OCI-LY1 (cell line): ENCODE measurements around the gene LDAH.

Experiments
- H2AFZ ChIP-seq: fragments of 200-600 bp; sonication (generic), shearing (Covaris generic); 2 replicates; pipeline ENCODE4 v1.6.0; 2014; ENCODE audit warnings: antibody characterized with exemption, mild to moderate bottlenecking, low read length
- H3F3A ChIP-seq: fragments of 200-600 bp; sonication (generic), shearing (Covaris generic); 2 replicates; pipeline ENCODE4 v1.6.0; 2014; ENCODE audit warnings: mild to moderate bottlenecking, antibody characterized with exemption, low read length, moderate library complexity; ENCODE audit not compliant: insufficient read depth
- H3K27ac ChIP-seq: fragments of 200-600 bp; sonication (generic); 2 replicates; pipeline ENCODE4 v1.5.1; 2014; ENCODE audit warnings: low read length, mixed run types, mild to moderate bottlenecking, low read depth; ENCODE audit not compliant: poor library complexity, severe bottlenecking
- H3K27me3 ChIP-seq: fragments of 200-600 bp; sonication (generic); 2 replicates; pipeline ENCODE4 v1.6.0; 2014; ENCODE audit warnings: antibody characterized with exemption, mild to moderate bottlenecking, low read length, moderate library complexity; ENCODE audit not compliant: insufficient read depth
- H3K36me3 ChIP-seq: fragments of 200-600 bp; sonication (generic); 2 replicates; pipeline ENCODE4 v1.6.1; 2014; ENCODE audit warnings: mild to moderate bottlenecking, antibody characterized with exemption, low read length, moderate library complexity, mixed read lengths; ENCODE audit not compliant: insufficient read depth
- H3K4me1 ChIP-seq: fragments of 200-600 bp; sonication (generic); 2 replicates; pipeline ENCODE4 v1.5.1; 2014; ENCODE audit warnings: mild to moderate bottlenecking, low read length, moderate library complexity; ENCODE audit not compliant: insufficient read depth, severe bottlenecking
- H3K4me2 ChIP-seq: fragments of 200-600 bp; sonication (generic), shearing (Covaris generic); 2 replicates; pipeline ENCODE4 v1.6.1; 2014; ENCODE audit warnings: low read length
- H3K4me3 ChIP-seq: fragments of 200-600 bp; sonication (generic); 2 replicates; pipeline ENCODE4 v1.5.1; 2014; ENCODE audit warnings: low read length, low read depth, mild to moderate bottlenecking, mixed read lengths; ENCODE audit not compliant: poor library complexity, severe bottlenecking
- H3K79me2 ChIP-seq: fragments of 200-600 bp; shearing (Covaris generic); 2 replicates; pipeline ENCODE4 v1.6.1; 2016; ENCODE audit warnings: mixed run types, low read length, mixed read lengths; ENCODE audit not compliant: insufficient read depth
- H3K9ac ChIP-seq: fragments of 200-600 bp; sonication (generic), shearing (Covaris generic); 2 replicates; pipeline ENCODE4 v1.6.1; 2014; ENCODE audit warnings: mild to moderate bottlenecking, low read length, mixed read lengths
- H3K9me2 ChIP-seq: fragments of 200-600 bp; sonication (generic), shearing (Covaris generic); 2 replicates; pipeline ENCODE4 v1.6.1; 2014; ENCODE audit warnings: low read depth, mild to moderate bottlenecking, low read length, mixed read lengths
- H3K9me3 ChIP-seq: fragments of 200-600 bp; shearing (Covaris generic); 2 replicates; pipeline ENCODE4 v1.6.1; 2014; ENCODE audit warnings: low read length, mixed read lengths
- H4K20me1 ChIP-seq: fragments of 200-600 bp; sonication (generic), shearing (Covaris generic); 2 replicates; pipeline ENCODE4 v1.6.0; 2016; ENCODE audit warnings: mild to moderate bottlenecking, low read length; ENCODE audit not compliant: insufficient read depth
- CTCF ChIP-seq: fragments of 200-600 bp; sonication (generic), shearing (Covaris generic); IDR thresholded peaks from 2 replicates; pipeline ENCODE4 v1.5.1; 2017; ENCODE audit warnings: mild to moderate bottlenecking, antibody characterized with exemption, low read length, moderate library complexity, mixed read lengths
- EZH2 ChIP-seq: fragments of 200-600 bp; sonication (generic), shearing (Covaris generic); IDR thresholded peaks from 2 replicates; pipeline ENCODE4 v1.8.0; 2017; ENCODE audit warnings: borderline replicate concordance, mixed run types, mild to moderate bottlenecking, antibody characterized with exemption, low read length, moderate library complexity, mixed read lengths

LDAH gene

GRCh38 chr2:20752293-20752692 lies 70.6 kb downstream of the LDAH start:
- Histone ChIP-seq H3K27me3 (no peaks in the 10 kb centered on the region), H3K9me2 (no peaks in the 10 kb centered on the region), H3K4me2 (no peak overlapping the region), H2AFZ (no peak overlapping the region), H4K20me1 (no peaks in the 10 kb centered on the region), H3K4me3 (no peak overlapping the region), H3F3A (no peaks in the 10 kb centered on the region), H3K4me1 (no peaks in the 10 kb centered on the region), H3K9me3 (no peaks in the 10 kb centered on the region), H3K36me3 (peaks cover 16% of the 10 kb centered on the region), H3K79me2 (no peaks in the 10 kb centered on the region), H3K9ac (no peak overlapping the region), H3K27ac (no peak overlapping the region)
- no peak for TF ChIP-seq EZH2
- no peak for TF ChIP-seq CTCF

- no peaks in the 10 kb centered on the region for H3F3A ChIP-seq
Measured at GRCh38 chr2:20747317-20747716, 75.6 kb downstream of the LDAH start.

GRCh38 chr2:20745924-20746555 lies 76.9 kb downstream of the LDAH start:
- Histone ChIP-seq H3K9me2 (no peaks in the 10 kb centered on the region), H3K36me3 (peaks cover 11% of the 10 kb centered on the region; the same call in 1 of the 2 replicates), H3K9ac (no peak overlapping the region), H3K4me2 (no peak overlapping the region), H3K4me1 (peaks cover 7% of the 10 kb centered on the region), H4K20me1 (no peaks in the 10 kb centered on the region), H3K79me2 (no peaks in the 10 kb centered on the region), H2AFZ (no peak overlapping the region), H3K27ac (no peak overlapping the region), H3K9me3 (no peaks in the 10 kb centered on the region), H3F3A (no peaks in the 10 kb centered on the region), H3K27me3 (no peaks in the 10 kb centered on the region), H3K4me3 (no peak overlapping the region)
- TF ChIP-seq CTCF (no peak), EZH2 (no peak)

More at GRCh38 chr2:20747317-20747716, 75.6 kb downstream of the LDAH start:
- Histone ChIP-seq H3K9me2 (no peaks in the 10 kb centered on the region), H4K20me1 (no peaks in the 10 kb centered on the region), H3K4me1 (peaks cover 7% of the 10 kb centered on the region), H3K9me3 (no peaks in the 10 kb centered on the region), H3K9ac (no peak overlapping the region), H2AFZ (no peak overlapping the region), H3K36me3 (peaks cover 13% of the 10 kb centered on the region), H3K4me2 (no peak overlapping the region), H3K79me2 (no peaks in the 10 kb centered on the region), H3K4me3 (no peak overlapping the region), H3K27ac (no peak overlapping the region), H3K27me3 (no peaks in the 10 kb centered on the region)
- TF ChIP-seq EZH2 (no peak), CTCF (no peak)
